HepG2 (cell line): ENCODE measurements around the gene ZBTB7C. TPM values are rescaled to one million over a fixed set of nuclear protein-coding genes. Genes with fewer than 3 reads are reported as not detected.

Experiments used
- ATAC-seq: fragments of 200-7000 bp; cut with Tn5 transposase; 3 replicates; pipeline ENCODE4 v1.9.1; 2020; ENCODE audit warnings: mild to moderate bottlenecking, moderate library complexity
- BruUV-seq: library from RNA; stranded (reverse); fragments of 400-500 nt; replicated peaks from 2 replicates; lab custom pipeline; 2021; lab: Mats Ljungman, UMichigan
- CTCF ChIA-PET: fragments of 300-600 bp; formaldehyde crosslinking; extraction: SDS; loops from one replicate; lab custom pipeline; 2021; ENCODE audit warnings: low total read pairs, inconsistent platforms, low intra/inter-chr PET ratio; lab: Yijun Ruan, JAX
- POLR2A ChIA-PET: fragments of 350-600 bp; sonication (Branson Sonifier 250); formaldehyde crosslinking; loops from one replicate; lab custom pipeline; 2020; ENCODE audit warnings: antibody characterized with exemption, inconsistent platforms; lab: Yijun Ruan, JAX
- DNase-seq: peaks from one replicate; pipeline ENCODE4 v3.0.0-alpha.2; 2015; ENCODE audit warnings: low spot score
- FAIRE-seq: peaks from 3 replicates; lab custom pipeline; 2011; peaks lifted over from hg19 to GRCh38; lab: Jason Lieb, UNC
- H2AFZ ChIP-seq: one replicate; pipeline ENCODE4 v1.6.1; 2011; ENCODE audit warnings: low read length, inconsistent platforms
- H3K27ac ChIP-seq: fragments of 300-600 bp; 3 replicates; pipeline ENCODE4 v1.8.0; 2011; ENCODE audit warnings: mixed run types, mild to moderate bottlenecking, mixed read lengths, low read length, inconsistent platforms; ENCODE audit not compliant: insufficient read depth; ENCODE audit errors: extremely low read length
- H3K27me3 ChIP-seq, 2 experiments: fragments of 200-600 bp in 1 of 2; 2 replicates in 1 of 2; 3 replicates in 1 of 2; pipeline versions ENCODE4 v1.6.0 to v1.8.0; 2011; ENCODE audit warnings: low read length in 2 of 2, mild to moderate bottlenecking in 2 of 2, moderate library complexity in 2 of 2, inconsistent platforms in 1 of 2; ENCODE audit not compliant: insufficient read depth in 2 of 2, control insufficient read depth in 1 of 2
- H3K36me3 ChIP-seq, 2 experiments: fragments of 200-600 bp in 1 of 2; replicated peaks in 1 of 2; 2 replicates in 1 of 2; 3 replicates in 1 of 2; pipeline versions ENCODE4 v1.5.1 to v1.8.0; 2011; ENCODE audit warnings: low read length in 2 of 2, inconsistent platforms in 1 of 2; ENCODE audit not compliant: insufficient read depth in 2 of 2, control insufficient read depth in 1 of 2
- H3K4me1 ChIP-seq: 2 replicates; pipeline ENCODE4 v1.5.1; 2012; ENCODE audit warnings: low read length, inconsistent platforms; ENCODE audit not compliant: insufficient read depth
- H3K4me2 ChIP-seq: 2 replicates; pipeline ENCODE4 v1.6.0; 2011; ENCODE audit warnings: low read depth, low read length, inconsistent platforms
- H3K4me3 ChIP-seq, 3 experiments: fragments of 200-600 bp in 1 of 3; sonication (generic), shearing (Covaris generic) in 1 of 3; replicated peaks in 1 of 3; 2 replicates each; pipeline ENCODE4 v1.5.1; 2011 to 2016; ENCODE audit warnings: low read length in 3 of 3, inconsistent platforms in 2 of 3, low read depth in 2 of 3, mild to moderate bottlenecking in 2 of 3, control low read depth in 1 of 3, mixed read lengths in 1 of 3; ENCODE audit not compliant: insufficient read depth in 1 of 3
- H3K79me2 ChIP-seq: one replicate; pipeline ENCODE4 v1.6.1; 2011; ENCODE audit warnings: low read length, inconsistent platforms; ENCODE audit not compliant: insufficient read depth
- H3K9ac ChIP-seq: 2 replicates; pipeline ENCODE4 v1.6.0; 2011; ENCODE audit warnings: mild to moderate bottlenecking, low read depth, low read length, inconsistent platforms; ENCODE audit not compliant: insufficient read depth
- H3K9me3 ChIP-seq: 2 replicates; pipeline ENCODE4 v1.5.1; 2012; ENCODE audit warnings: mild to moderate bottlenecking, low read length
- H4K20me1 ChIP-seq: 2 replicates; pipeline ENCODE4 v1.6.0; 2011; ENCODE audit warnings: inconsistent platforms, mild to moderate bottlenecking, low read length, moderate library complexity; ENCODE audit not compliant: insufficient read depth
- EED ChIP-seq: sonication (generic); formaldehyde crosslinking; IDR thresholded peaks from 2 replicates; pipeline ENCODE4 v1.5.0; 2020; ENCODE audit warnings: mild to moderate bottlenecking, missing genetic modification reagents
- GATA4 ChIP-seq: sonication (generic); IDR thresholded peaks from 2 replicates; pipeline ENCODE4 v1.6.1; 2016; ENCODE audit warnings: antibody characterized with exemption, low read depth, borderline replicate concordance
- MEF2D ChIP-seq: sonication (generic); formaldehyde crosslinking; IDR thresholded peaks from 2 replicates; pipeline ENCODE4 v1.5.1; 2020; ENCODE audit warnings: mild to moderate bottlenecking, missing genetic modification reagents
- SRSF4 ChIP-seq: fragments of 200-400 bp; formaldehyde crosslinking; IDR thresholded peaks from one replicate; pipeline ENCODE4 v1.6.1; 2018; ENCODE audit warnings: mild to moderate bottlenecking, low read depth, low read length, moderate library complexity; ENCODE audit not compliant: poor library complexity, severe bottlenecking
- ZNF280D ChIP-seq: sonication (generic); formaldehyde crosslinking; IDR thresholded peaks from 2 replicates; pipeline ENCODE4 v1.5.1; 2020; ENCODE audit warnings: mild to moderate bottlenecking, missing genetic modification reagents
- ZNF337 ChIP-seq: sonication (generic); formaldehyde crosslinking; IDR thresholded peaks from 2 replicates; pipeline ENCODE4 v1.5.1; 2020; ENCODE audit warnings: missing genetic modification reagents, low read depth, mild to moderate bottlenecking, borderline replicate concordance
- ZNF691 ChIP-seq: sonication (generic); formaldehyde crosslinking; IDR thresholded peaks from 2 replicates; pipeline ENCODE4 v1.4.0; 2020; ENCODE audit warnings: missing genetic modification reagents, low read depth, mild to moderate bottlenecking, borderline replicate concordance
- ZNF720 ChIP-seq: sonication (generic); formaldehyde crosslinking; IDR thresholded peaks from 2 replicates; pipeline ENCODE4 v1.4.0; 2020; ENCODE audit warnings: missing genetic modification reagents
- WGBS: methylation state at CpG from one replicate; pipeline ENCODE4 v1.1.6; 2017; ENCODE audit warnings: low lambda C conversion rate; 5-methylcytosine and 5-hydroxymethylcytosine counted together
- in situ Hi-C: cut with HindIII; loops from 2 replicates; pipeline ENCODE4 v1.10.0; 2017; ENCODE audit warnings: low pct_unique_long_range_greater_than_20kb; ENCODE audit not compliant: extremely low pct_ligation_motif_present
- intact Hi-C: fragments of 100-400 bp; cut with micrococcal nuclease; formaldehyde crosslinking; loops from one replicate; pipeline ENCODE4 v1.10.0; 2022; ENCODE audit not compliant: unreplicated experiment
- polyA plus RNA-seq, 8 experiments: library from polyadenylated mRNA; depleted of rRNA in 3 of 8; stranded (reverse) in 7 of 8; unstranded in 1 of 8; fragments of >200 nt; fragmentation: Illumina TruSeq in 4 of 8; extraction: Trizol in 4 of 8; gene quantifications; 2 replicates each; pipeline versions ENCODE4 v1.2.1 to v1.2.3, GENCODE V29; 2011 to 2016; ENCODE audit warnings: low read depth in 4 of 8, missing spikeins in 1 of 8, mixed read lengths in 1 of 8; ENCODE audit not compliant: insufficient read depth in 1 of 8
- total RNA-seq, 5 experiments: library from RNA; depleted of rRNA; stranded (reverse); fragments of >200 nt; fragmentation: Illumina TruSeq; extraction: Trizol; gene quantifications; 2 replicates each; pipeline ENCODE4 v1.2.3, GENCODE V29; 2016; ENCODE audit warnings: low read depth in 1 of 5
- TF ChIP-seq, protein P1 (sequence below): sonication (generic); formaldehyde crosslinking; IDR thresholded peaks from 2 replicates; pipeline ENCODE4 v1.4.0; 2020; ENCODE audit warnings: missing genetic modification reagents, borderline replicate concordance

The ZBTB7C gene
- total and polyA plus RNA-seq, 2 of the 13 experiments (the other 11 are each of a cell fraction or from before 2014, with no cell fraction given) = 0.01 to 0.04 TPM

DNA sequence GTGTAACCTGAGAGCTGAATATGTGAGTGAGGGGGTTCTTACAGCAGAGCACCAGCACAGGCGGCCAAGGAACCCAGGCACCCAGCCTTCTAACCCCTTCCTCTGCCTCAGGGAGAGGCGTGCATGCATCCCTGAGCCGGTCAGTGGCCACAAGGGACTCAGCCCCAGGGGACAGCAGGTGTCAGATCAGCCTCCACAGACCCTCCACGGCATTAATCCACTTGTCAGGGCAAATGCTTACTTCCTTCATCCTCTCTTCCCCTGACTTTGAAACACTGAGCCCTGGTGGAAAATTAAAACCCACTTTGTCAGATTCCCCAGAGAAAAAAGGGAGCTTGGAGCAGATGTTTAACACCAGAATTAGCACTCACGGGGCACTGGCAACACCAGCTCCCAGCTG, 418.2 kb downstream of the ZBTB7C start:
- Histone ChIP-seq H3K9ac (no peak overlapping the region), H3K27ac (no peak overlapping the region), H3K4me2 (no peak overlapping the region), H3K36me3 (no peaks in the 10 kb centered on the region), H3K4me1 (no peaks in the 10 kb centered on the region), H3K4me3 (no peak overlapping the region), H3K27me3 (peaks cover 0 to 7% of the 10 kb centered on the region in 2 experiments; a peak in 2 of 5 replicates), H3K79me2 (no peaks in the 10 kb centered on the region), H4K20me1 (no peaks in the 10 kb centered on the region), H3K9me3 (no peaks in the 10 kb centered on the region), H2AFZ (no peak overlapping the region)
- POLR2A ChIA-PET = no interaction called here
- in situ Hi-C loops (no loop called here), intact Hi-C loops (no loop called here)
- no peak for TF ChIP-seq EED (CRISPR knock-in tag)
- TF ChIP-seq SRSF4 = no peak
- no peak for TF ChIP-seq ZNF720 (CRISPR knock-in tag)
- TF ChIP-seq MEF2D (CRISPR knock-in tag) = no peak
- TF ChIP-seq ZNF337 = no peak
- TF ChIP-seq ZNF280D (CRISPR knock-in tag) = no peak
- TF ChIP-seq ZNF691 (CRISPR knock-in tag) = no peak
- TF ChIP-seq, protein P1, sequence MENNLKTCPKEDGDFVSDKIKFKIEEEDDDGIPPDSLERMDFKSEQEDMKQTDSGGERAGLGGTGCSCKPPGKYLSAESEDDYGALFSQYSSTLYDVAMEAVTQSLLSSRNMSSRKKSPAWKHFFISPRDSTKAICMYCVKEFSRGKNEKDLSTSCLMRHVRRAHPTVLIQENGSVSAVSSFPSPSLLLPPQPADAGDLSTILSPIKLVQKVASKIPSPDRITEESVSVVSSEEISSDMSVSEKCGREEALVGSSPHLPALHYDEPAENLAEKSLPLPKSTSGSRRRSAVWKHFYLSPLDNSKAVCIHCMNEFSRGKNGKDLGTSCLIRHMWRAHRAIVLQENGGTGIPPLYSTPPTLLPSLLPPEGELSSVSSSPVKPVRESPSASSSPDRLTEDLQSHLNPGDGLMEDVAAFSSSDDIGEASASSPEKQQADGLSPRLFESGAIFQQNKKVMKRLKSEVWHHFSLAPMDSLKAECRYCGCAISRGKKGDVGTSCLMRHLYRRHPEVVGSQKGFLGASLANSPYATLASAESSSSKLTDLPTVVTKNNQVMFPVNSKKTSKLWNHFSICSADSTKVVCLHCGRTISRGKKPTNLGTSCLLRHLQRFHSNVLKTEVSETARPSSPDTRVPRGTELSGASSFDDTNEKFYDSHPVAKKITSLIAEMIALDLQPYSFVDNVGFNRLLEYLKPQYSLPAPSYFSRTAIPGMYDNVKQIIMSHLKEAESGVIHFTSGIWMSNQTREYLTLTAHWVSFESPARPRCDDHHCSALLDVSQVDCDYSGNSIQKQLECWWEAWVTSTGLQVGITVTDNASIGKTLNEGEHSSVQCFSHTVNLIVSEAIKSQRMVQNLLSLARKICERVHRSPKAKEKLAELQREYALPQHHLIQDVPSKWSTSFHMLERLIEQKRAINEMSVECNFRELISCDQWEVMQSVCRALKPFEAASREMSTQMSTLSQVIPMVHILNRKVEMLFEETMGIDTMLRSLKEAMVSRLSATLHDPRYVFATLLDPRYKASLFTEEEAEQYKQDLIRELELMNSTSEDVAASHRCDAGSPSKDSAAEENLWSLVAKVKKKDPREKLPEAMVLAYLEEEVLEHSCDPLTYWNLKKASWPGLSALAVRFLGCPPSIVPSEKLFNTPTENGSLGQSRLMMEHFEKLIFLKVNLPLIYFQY (CRISPR knock-in tag) = no peak
- no peak for TF ChIP-seq GATA4
- CTCF ChIA-PET = no interaction called here
- WGBS = 0% methylated on average over 1 of the region's 5 CpGs
- DNase-seq (no peak), FAIRE-seq (no peak), ATAC-seq (no peak)
- no TSS peak for BruUV-seq
